Hepatocyte (in vitro differentiated cells): Measurements from ENCODE around the gene MAP2K2.

ENCODE experiments used
- CTCF ChIP-seq: fragments of 200-600 bp; sonication (generic); IDR thresholded peaks from 2 replicates; pipeline ENCODE4 v1.5.1; 2016; ENCODE audit warnings: antibody characterized with exemption, mild to moderate bottlenecking; ENCODE audit not compliant: poor library complexity
- EZH2 ChIP-seq: fragments of 200-600 bp; sonication (generic); IDR thresholded peaks from 2 replicates; pipeline ENCODE4 v1.6.1; 2016; ENCODE audit warnings: antibody characterized with exemption, mild to moderate bottlenecking, borderline replicate concordance

GRCh38 chr19:4112367-4112766, 11.6 kb downstream of the MAP2K2 start:
- TF ChIP-seq CTCF = no peak
- TF ChIP-seq EZH2 = no peak
